ENCODE data around the gene PPP2R2D.
"Not testable (repeated sequence)": the region's sequence is repeated elsewhere in the genome, so short reads cannot be mapped to it uniquely, and the experiment has no call there.

PPP2R2D gene

GRCh38 chr10:131948501-131948900 is 47.7 kb downstream of the PPP2R2D start:
- Histone ChIP-seq H3K36me3 (ENCODE audit: control insufficient read depth, insufficient read depth, low read length) (peaks cover 57% of the 10 kb centered on the region), H3K27me3 (ENCODE audit: control insufficient read depth, insufficient read depth, low read length) (no peaks in the 10 kb centered on the region), H3K4me3 (ENCODE audit: low read depth, low read length) (no peak overlapping the region), H3K4me1 (ENCODE audit: control insufficient read depth, insufficient read depth, low read length) (no peaks in the 10 kb centered on the region), H3K9me3 (ENCODE audit: control insufficient read depth, insufficient read depth, low read length) (no peaks in the 10 kb centered on the region), H3K9ac (ENCODE audit: low read depth, low read length) (no peak overlapping the region)

- Histone ChIP-seq H3K9me3 (ENCODE audit: control insufficient read depth, insufficient read depth, low read length) (no peaks in the 10 kb centered on the region), H3K4me1 (ENCODE audit: control insufficient read depth, insufficient read depth, low read length) (no peaks in the 10 kb centered on the region), H3K9ac (ENCODE audit: low read depth, low read length) (no peak overlapping the region), H3K36me3 (ENCODE audit: control insufficient read depth, insufficient read depth, low read length) (peaks cover 59% of the 10 kb centered on the region), H3K4me3 (ENCODE audit: low read depth, low read length) (no peak overlapping the region), H3K27me3 (ENCODE audit: control insufficient read depth, insufficient read depth, low read length) (no peaks in the 10 kb centered on the region)
Measured at GRCh38 chr10:131949041-131949862, 48.4 kb downstream of the PPP2R2D start.

GRCh38 chr10:131949908-131950307 is 49.1 kb downstream of the PPP2R2D start:
- H3K27me3 ChIP-seq (ENCODE audit: control insufficient read depth, insufficient read depth, low read length); H3K4me3 ChIP-seq (ENCODE audit: low read depth, low read length); H3K9ac ChIP-seq (ENCODE audit: low read depth, low read length); H3K4me1 ChIP-seq (ENCODE audit: control insufficient read depth, insufficient read depth, low read length); H3K9me3 ChIP-seq (ENCODE audit: control insufficient read depth, insufficient read depth, low read length): not testable (repeated sequence)
- H3K36me3 ChIP-seq (ENCODE audit: control insufficient read depth, insufficient read depth, low read length), result peaks cover 53% of the 10 kb centered on the region

GRCh38 chr10:131954356-131954965 is 53.7 kb downstream of the PPP2R2D start:
- H3K9ac ChIP-seq (ENCODE audit: low read depth, low read length), result no peak overlapping the region
- peaks cover 36% of the 10 kb centered on the region for H3K36me3 ChIP-seq (ENCODE audit: control insufficient read depth, insufficient read depth, low read length)
- no peaks in the 10 kb centered on the region for H3K27me3 ChIP-seq (ENCODE audit: control insufficient read depth, insufficient read depth, low read length)
- H3K9me3 ChIP-seq (ENCODE audit: control insufficient read depth, insufficient read depth, low read length), result no peaks in the 10 kb centered on the region
- no peaks in the 10 kb centered on the region for H3K4me1 ChIP-seq (ENCODE audit: control insufficient read depth, insufficient read depth, low read length)
- no peak overlapping the region for H3K4me3 ChIP-seq (ENCODE audit: low read depth, low read length)

GRCh38 chr10:131955591-131956340 is 55.0 kb downstream of the PPP2R2D start:
- Histone ChIP-seq H3K4me1 (ENCODE audit: control insufficient read depth, insufficient read depth, low read length) (no peaks in the 10 kb centered on the region), H3K9ac (ENCODE audit: low read depth, low read length) (no peak overlapping the region), H3K4me3 (ENCODE audit: low read depth, low read length) (no peak overlapping the region), H3K36me3 (ENCODE audit: control insufficient read depth, insufficient read depth, low read length) (peaks cover 34% of the 10 kb centered on the region), H3K27me3 (ENCODE audit: control insufficient read depth, insufficient read depth, low read length) (no peaks in the 10 kb centered on the region), H3K9me3 (ENCODE audit: control insufficient read depth, insufficient read depth, low read length) (no peaks in the 10 kb centered on the region)

- H3K9ac ChIP-seq (ENCODE audit: low read depth, low read length), result no peak overlapping the region
- H3K4me1 ChIP-seq (ENCODE audit: control insufficient read depth, insufficient read depth, low read length), result no peaks in the 10 kb centered on the region
- peaks cover 28% of the 10 kb centered on the region for H3K36me3 ChIP-seq (ENCODE audit: control insufficient read depth, insufficient read depth, low read length)
- H3K27me3 ChIP-seq (ENCODE audit: control insufficient read depth, insufficient read depth, low read length), result no peaks in the 10 kb centered on the region
- H3K9me3 ChIP-seq (ENCODE audit: control insufficient read depth, insufficient read depth, low read length), result no peaks in the 10 kb centered on the region
- no peak overlapping the region for H3K4me3 ChIP-seq (ENCODE audit: low read depth, low read length)
Measured at GRCh38 chr10:131959841-131960240, 59.0 kb downstream of the PPP2R2D start.

GRCh38 chr10:131960631-131961046 is 59.8 kb downstream of the PPP2R2D start:
- Histone ChIP-seq H3K4me3 (ENCODE audit: low read depth, low read length) (no peak overlapping the region), H3K36me3 (ENCODE audit: control insufficient read depth, insufficient read depth, low read length) (peaks cover 26% of the 10 kb centered on the region), H3K9me3 (ENCODE audit: control insufficient read depth, insufficient read depth, low read length) (no peaks in the 10 kb centered on the region), H3K4me1 (ENCODE audit: control insufficient read depth, insufficient read depth, low read length) (no peaks in the 10 kb centered on the region), H3K9ac (ENCODE audit: low read depth, low read length) (no peak overlapping the region), H3K27me3 (ENCODE audit: control insufficient read depth, insufficient read depth, low read length) (no peaks in the 10 kb centered on the region)

GRCh38 chr10:131961047-131961776 is 60.4 kb downstream of the PPP2R2D start:
- Histone ChIP-seq H3K9ac (ENCODE audit: low read depth, low read length) (no peak overlapping the region), H3K9me3 (ENCODE audit: control insufficient read depth, insufficient read depth, low read length) (no peaks in the 10 kb centered on the region), H3K36me3 (ENCODE audit: control insufficient read depth, insufficient read depth, low read length) (peaks cover 20% of the 10 kb centered on the region), H3K27me3 (ENCODE audit: control insufficient read depth, insufficient read depth, low read length) (no peaks in the 10 kb centered on the region), H3K4me1 (ENCODE audit: control insufficient read depth, insufficient read depth, low read length) (no peaks in the 10 kb centered on the region), H3K4me3 (ENCODE audit: low read depth, low read length) (no peak overlapping the region)

- Histone ChIP-seq H3K4me1 (ENCODE audit: control insufficient read depth, insufficient read depth, low read length) (no peaks in the 10 kb centered on the region), H3K36me3 (ENCODE audit: control insufficient read depth, insufficient read depth, low read length) (peaks cover 16% of the 10 kb centered on the region), H3K9ac (ENCODE audit: low read depth, low read length) (no peak overlapping the region), H3K9me3 (ENCODE audit: control insufficient read depth, insufficient read depth, low read length) (no peaks in the 10 kb centered on the region), H3K27me3 (ENCODE audit: control insufficient read depth, insufficient read depth, low read length) (no peaks in the 10 kb centered on the region), H3K4me3 (ENCODE audit: low read depth, low read length) (no peak overlapping the region)
Measured at GRCh38 chr10:131961777-131962662, 61.2 kb downstream of the PPP2R2D start.

GRCh38 chr10:131963350-131963749 is 62.5 kb downstream of the PPP2R2D start:
- H3K9me3 ChIP-seq (ENCODE audit: control insufficient read depth, insufficient read depth, low read length), result no peaks in the 10 kb centered on the region
- H3K4me3 ChIP-seq (ENCODE audit: low read depth, low read length), result no peak overlapping the region
- no peak overlapping the region for H3K9ac ChIP-seq (ENCODE audit: low read depth, low read length)
- H3K36me3 ChIP-seq (ENCODE audit: control insufficient read depth, insufficient read depth, low read length), result peaks cover 10% of the 10 kb centered on the region
- no peaks in the 10 kb centered on the region for H3K27me3 ChIP-seq (ENCODE audit: control insufficient read depth, insufficient read depth, low read length)
- no peaks in the 10 kb centered on the region for H3K4me1 ChIP-seq (ENCODE audit: control insufficient read depth, insufficient read depth, low read length)

- Histone ChIP-seq H3K9ac (ENCODE audit: low read depth, low read length) (no peak overlapping the region), H3K9me3 (ENCODE audit: control insufficient read depth, insufficient read depth, low read length) (no peaks in the 10 kb centered on the region), H3K4me1 (ENCODE audit: control insufficient read depth, insufficient read depth, low read length) (no peaks in the 10 kb centered on the region), H3K27me3 (ENCODE audit: control insufficient read depth, insufficient read depth, low read length) (no peaks in the 10 kb centered on the region), H3K36me3 (ENCODE audit: control insufficient read depth, insufficient read depth, low read length) (peaks cover 13% of the 10 kb centered on the region), H3K4me3 (ENCODE audit: low read depth, low read length) (no peak overlapping the region)
Measured at GRCh38 chr10:131963811-131964210, 63.0 kb downstream of the PPP2R2D start.
